ENCODE results near the gene ANAPC1.
"Not testable (repeated sequence)": the region's sequence is repeated elsewhere in the genome, so short reads cannot be mapped to it uniquely, and the experiment has no call there.

The ANAPC1 gene

GRCh38 chr2:111830479-111830878 lies 53.5 kb downstream of the ANAPC1 start:
- not testable (repeated sequence) for DNase-seq

- not testable (repeated sequence) for DNase-seq
Observed at GRCh38 chr2:111828217-111828766, 55.7 kb downstream of the ANAPC1 start.

- DNase-seq: not testable (repeated sequence)
Observed at GRCh38 chr2:111812970-111813622, 70.9 kb downstream of the ANAPC1 start.

- DNase-seq: not testable (repeated sequence)
Observed at GRCh38 chr2:111790633-111791032, 93.4 kb downstream of the ANAPC1 start.

- DNase-seq: not testable (repeated sequence)
Observed at GRCh38 chr2:111784081-111784480, 99.9 kb downstream of the ANAPC1 start.

GRCh38 chr2:111782195-111782594 lies 101.8 kb downstream of the ANAPC1 start:
- not testable (repeated sequence) for DNase-seq

- not testable (repeated sequence) for DNase-seq
Observed at GRCh38 chr2:111781443-111782094, 102.4 kb downstream of the ANAPC1 start.

GRCh38 chr2:111777155-111777554 lies 106.8 kb downstream of the ANAPC1 start:
- DNase-seq: not testable (repeated sequence)

GRCh38 chr2:111776296-111776695 lies 107.7 kb downstream of the ANAPC1 start:
- not testable (repeated sequence) for DNase-seq

GRCh38 chr2:111772180-111772579 lies 111.8 kb downstream of the ANAPC1 start:
- not testable (repeated sequence) for DNase-seq

GRCh38 chr2:111770916-111771658 lies 112.9 kb downstream of the ANAPC1 start:
- not testable (repeated sequence) for DNase-seq

- not testable (repeated sequence) for DNase-seq
Observed at GRCh38 chr2:111768266-111769190, 115.5 kb downstream of the ANAPC1 start.

- DNase-seq: not testable (repeated sequence)
Observed at GRCh38 chr2:111767087-111767486, 116.9 kb downstream of the ANAPC1 start.

GRCh38 chr2:111766295-111766694 lies 117.7 kb downstream of the ANAPC1 start:
- DNase-seq: not testable (repeated sequence)

GRCh38 chr2:111764151-111764550 lies 119.8 kb downstream of the ANAPC1 start:
- peak in 1 of 56 donors; percentile 5 for DNase-seq

GRCh38 chr2:111760697-111761284 lies 123.2 kb downstream of the ANAPC1 start:
- not testable (repeated sequence) for DNase-seq

GRCh38 chr2:111752533-111752932 lies 131.5 kb downstream of the ANAPC1 start:
- DNase-seq: not testable (repeated sequence)

GRCh38 chr2:111750641-111751040 lies 133.4 kb downstream of the ANAPC1 start:
- not testable (repeated sequence) for DNase-seq

GRCh38 chr2:111748429-111748828 lies 135.6 kb downstream of the ANAPC1 start:
- DNase-seq: not testable (repeated sequence)

Data from nucleus accumbens (tissue), 56 donors.